Right atrium auricular region (tissue), 2 donors: Measurements from ENCODE around the gene LYPD6B. TPM values are rescaled to one million over a fixed set of nuclear protein-coding genes. Genes with fewer than 3 reads are reported as not detected.

ENCODE experiments used
- DNase-seq: peaks from one replicate; pipeline ENCODE4 v3.0.0-alpha.2; 2019; ENCODE audit warnings: low spot score
- H3K27ac ChIP-seq, 2 donors: fragments of 200-600 bp; sonication (generic); 1 replicate in 1 of 2; 2 replicates in 1 of 2; pipeline ENCODE4 v1.5.1; 2016 to 2019
- H3K27me3 ChIP-seq, 2 donors: fragments of 200-600 bp; sonication (generic); one replicate each; pipeline versions ENCODE4 v1.5.1 to v1.6.0; 2017 to 2019
- H3K36me3 ChIP-seq: fragments of 200-600 bp; sonication (generic); one replicate; pipeline ENCODE4 v1.5.1; 2016
- H3K4me1 ChIP-seq, 2 donors: fragments of 200-600 bp; sonication (generic); one replicate each; pipeline versions ENCODE4 v1.5.1 to v1.6.0; 2017 to 2019
- H3K4me3 ChIP-seq, 2 donors: fragments of 200-600 bp; sonication (generic); 1 replicate in 1 of 2; 2 replicates in 1 of 2; pipeline ENCODE4 v1.5.1; 2017 to 2019; ENCODE audit warnings: mild to moderate bottlenecking in 1 of 2, moderate library complexity in 1 of 2
- H3K9me3 ChIP-seq, 2 donors: fragments of 200-600 bp; sonication (generic); one replicate each; pipeline ENCODE4 v1.5.1; 2019
- total RNA-seq, 2 donors: library from RNA; depleted of rRNA; stranded (reverse); fragments of >200 nt; gene quantifications; one replicate each; pipeline ENCODE4 v1.1.0, GENCODE V29; 2016
- TF ChIP-seq, protein P1 (sequence below), 2 donors: fragments of 200-600 bp; sonication (generic); IDR thresholded peaks; one replicate each; pipeline ENCODE4 v1.5.1; 2019; ENCODE audit warnings: antibody characterized with exemption in 2 of 2

The LYPD6B gene
- total RNA-seq, 2 donors from 2014 or later: 0.28 TPM; not detected in 1

DNA sequence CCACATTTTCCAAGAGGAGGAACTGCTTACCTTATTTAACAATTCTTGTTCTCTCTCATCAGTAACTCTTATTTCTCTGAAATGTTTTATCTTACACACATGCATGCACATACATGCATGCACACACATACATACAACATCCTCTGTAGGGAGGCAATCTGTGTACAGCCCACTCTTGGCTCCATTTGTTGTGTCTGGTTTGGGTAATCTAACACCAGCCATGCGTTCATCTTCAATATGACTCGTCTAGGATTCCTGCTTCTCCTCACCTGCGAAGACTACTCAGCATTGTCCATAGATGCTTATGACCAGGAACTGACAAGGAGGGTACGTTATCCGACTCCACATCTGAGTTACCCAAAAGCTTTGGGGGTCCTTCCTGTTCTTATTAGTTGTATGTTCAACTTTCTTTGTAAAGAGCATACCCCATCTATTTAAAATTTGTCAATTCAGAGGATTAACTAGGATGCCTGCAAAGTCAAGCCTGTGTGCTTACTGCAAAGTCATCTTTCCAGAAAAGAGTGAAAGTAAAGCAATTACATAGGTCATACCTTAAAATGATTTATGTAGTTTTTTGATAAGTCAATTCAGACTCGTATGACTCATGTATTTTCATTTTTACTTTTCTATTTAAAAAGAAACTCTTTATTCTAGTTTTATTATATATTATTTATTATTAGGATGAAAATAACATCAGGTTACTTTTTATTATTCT is 18.2 kb downstream of the LYPD6B start:
- H3K4me3 ChIP-seq: no peak overlapping the region
- no peaks in the 10 kb centered on the region for H3K27me3 ChIP-seq
- TF ChIP-seq, protein P1, sequence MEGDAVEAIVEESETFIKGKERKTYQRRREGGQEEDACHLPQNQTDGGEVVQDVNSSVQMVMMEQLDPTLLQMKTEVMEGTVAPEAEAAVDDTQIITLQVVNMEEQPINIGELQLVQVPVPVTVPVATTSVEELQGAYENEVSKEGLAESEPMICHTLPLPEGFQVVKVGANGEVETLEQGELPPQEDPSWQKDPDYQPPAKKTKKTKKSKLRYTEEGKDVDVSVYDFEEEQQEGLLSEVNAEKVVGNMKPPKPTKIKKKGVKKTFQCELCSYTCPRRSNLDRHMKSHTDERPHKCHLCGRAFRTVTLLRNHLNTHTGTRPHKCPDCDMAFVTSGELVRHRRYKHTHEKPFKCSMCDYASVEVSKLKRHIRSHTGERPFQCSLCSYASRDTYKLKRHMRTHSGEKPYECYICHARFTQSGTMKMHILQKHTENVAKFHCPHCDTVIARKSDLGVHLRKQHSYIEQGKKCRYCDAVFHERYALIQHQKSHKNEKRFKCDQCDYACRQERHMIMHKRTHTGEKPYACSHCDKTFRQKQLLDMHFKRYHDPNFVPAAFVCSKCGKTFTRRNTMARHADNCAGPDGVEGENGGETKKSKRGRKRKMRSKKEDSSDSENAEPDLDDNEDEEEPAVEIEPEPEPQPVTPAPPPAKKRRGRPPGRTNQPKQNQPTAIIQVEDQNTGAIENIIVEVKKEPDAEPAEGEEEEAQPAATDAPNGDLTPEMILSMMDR (IDR thresholded peaks at IDR 0.05): no peak
- H3K36me3 ChIP-seq: no peaks in the 10 kb centered on the region
- no peak for DNase-seq
- H3K4me1 ChIP-seq: no peaks in the 10 kb centered on the region
- no peaks in the 10 kb centered on the region for H3K9me3 ChIP-seq
- no peak overlapping the region for H3K27ac ChIP-seq

DNA sequence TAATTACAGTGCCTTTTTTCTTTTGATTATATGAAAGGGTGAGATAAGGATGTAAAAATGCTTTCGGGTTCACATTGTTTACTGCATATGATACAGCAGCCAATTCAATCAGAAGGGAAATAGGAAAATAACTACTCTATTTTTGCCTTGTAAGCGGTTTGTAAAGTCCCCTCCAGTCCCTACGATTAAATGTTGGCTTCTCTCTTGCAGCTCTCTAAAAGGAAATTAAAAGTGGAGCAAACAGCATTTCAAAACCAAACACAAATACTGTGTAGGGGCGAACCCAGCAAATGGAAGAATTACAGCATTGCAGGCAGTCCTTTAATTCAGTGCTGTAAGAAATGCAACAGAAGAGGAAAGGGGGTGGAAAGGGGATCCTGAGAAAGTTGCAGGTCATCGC is 18.9 kb downstream of the LYPD6B start:
- TF ChIP-seq, protein P1 (IDR thresholded peaks at IDR 0.05): no peak
- no peak overlapping the region for H3K4me3 ChIP-seq
- H3K36me3 ChIP-seq: no peaks in the 10 kb centered on the region
- H3K4me1 ChIP-seq: no peaks in the 10 kb centered on the region
- no peak for DNase-seq
- no peak overlapping the region for H3K27ac ChIP-seq
- no peaks in the 10 kb centered on the region for H3K27me3 ChIP-seq
- H3K9me3 ChIP-seq: no peaks in the 10 kb centered on the region

DNA sequence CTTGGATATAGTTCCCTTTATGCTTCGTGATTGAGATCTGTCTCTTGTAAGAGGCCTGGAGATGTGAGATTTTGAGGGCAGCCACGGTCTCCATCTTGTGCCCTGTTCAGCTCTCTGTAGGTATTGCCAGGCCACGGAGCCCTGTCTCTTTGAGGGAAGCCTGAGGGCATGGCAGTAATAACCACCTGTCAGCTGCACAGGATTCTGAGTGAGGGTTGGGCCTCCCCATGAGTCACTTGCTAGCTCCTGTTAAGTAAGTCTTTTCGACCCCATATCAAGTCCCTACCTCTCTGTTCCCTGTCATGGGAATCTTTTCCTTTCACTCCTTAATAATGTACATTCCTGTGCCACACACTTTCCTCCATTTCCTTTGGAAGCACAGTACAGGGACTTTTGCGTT is 20.4 kb downstream of the LYPD6B start:
- H3K27me3 ChIP-seq: no peaks in the 10 kb centered on the region
- no peaks in the 10 kb centered on the region for H3K9me3 ChIP-seq
- H3K4me3 ChIP-seq: no peak overlapping the region
- H3K4me1 ChIP-seq: no peaks in the 10 kb centered on the region
- no peaks in the 10 kb centered on the region for H3K36me3 ChIP-seq
- no peak overlapping the region for H3K27ac ChIP-seq
- TF ChIP-seq, protein P1 (IDR thresholded peaks at IDR 0.05): no peak
- DNase-seq: no peak

DNA sequence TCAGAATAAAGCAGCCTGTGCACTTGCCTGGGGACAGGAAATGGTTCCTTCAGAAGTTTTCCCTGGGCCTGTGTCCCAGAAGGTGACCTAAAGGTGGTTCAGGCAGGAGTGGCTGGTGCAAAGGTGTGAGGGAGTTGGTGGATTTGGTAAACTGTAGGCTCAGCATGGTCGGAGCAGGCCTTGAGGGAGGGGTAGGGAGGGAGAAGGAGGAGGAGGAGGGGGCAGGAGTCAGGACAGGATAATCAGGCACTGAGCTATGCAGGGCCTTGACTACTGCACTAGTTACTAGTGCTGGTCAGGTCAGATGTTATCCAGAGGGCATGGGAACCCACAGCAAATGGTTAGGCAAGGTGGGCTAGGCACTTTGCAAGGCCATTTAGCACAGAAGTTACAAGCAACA is 21.3 kb downstream of the LYPD6B start:
- no peak for DNase-seq
- Histone ChIP-seq H3K27me3 (no peaks in the 10 kb centered on the region), H3K9me3 (no peaks in the 10 kb centered on the region), H3K4me3 (no peak overlapping the region), H3K36me3 (no peaks in the 10 kb centered on the region), H3K27ac (no peak overlapping the region), H3K4me1 (no peaks in the 10 kb centered on the region)
- TF ChIP-seq, protein P1 (IDR thresholded peaks at IDR 0.05): no peak

DNA sequence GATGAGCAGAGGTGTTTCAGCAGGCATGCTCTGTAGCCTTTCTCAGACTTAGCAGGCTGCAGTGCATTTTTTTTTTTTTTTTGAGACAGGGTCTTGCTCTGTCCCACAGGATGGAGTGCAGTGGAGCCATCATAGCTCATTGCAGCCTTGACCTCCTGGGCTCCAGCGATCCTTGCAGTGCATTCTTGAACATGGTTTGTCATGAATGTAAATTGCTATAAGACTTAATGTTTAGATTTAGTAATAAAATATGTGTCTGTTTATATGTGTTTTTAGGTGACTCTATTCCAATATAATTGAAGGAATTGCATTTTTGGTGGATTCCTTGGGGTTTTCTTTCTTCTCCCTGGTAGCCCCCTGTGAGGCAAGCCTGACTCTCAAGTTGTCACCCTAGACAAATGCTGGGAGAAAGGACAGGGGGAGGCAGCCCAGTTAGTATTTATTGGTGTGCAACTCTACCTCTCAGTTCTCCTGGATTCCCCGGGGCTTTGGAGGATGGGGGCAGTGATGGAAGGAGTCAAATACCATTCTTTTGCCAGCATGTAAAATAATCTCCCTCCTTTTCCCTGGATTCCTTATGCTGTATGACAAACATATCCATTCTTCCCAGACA is 22.7 kb downstream of the LYPD6B start:
- no peaks in the 10 kb centered on the region for H3K9me3 ChIP-seq
- H3K27me3 ChIP-seq: no peaks in the 10 kb centered on the region
- H3K4me1 ChIP-seq: no peaks in the 10 kb centered on the region
- no peaks in the 10 kb centered on the region for H3K36me3 ChIP-seq
- no peak for DNase-seq
- TF ChIP-seq, protein P1 (IDR thresholded peaks at IDR 0.05): no peak
- no peak overlapping the region for H3K27ac ChIP-seq
- no peak overlapping the region for H3K4me3 ChIP-seq
